ENCODE measurements around the gene ELK3. TPM values are rescaled to one million over a fixed set of nuclear protein-coding genes. Genes with fewer than 3 reads are reported as not detected.

Gene ELK3
- polyA plus RNA-seq, 1 of the 3 experiments (the other 2 are of a cell fraction): 33.8 TPM

DNA sequence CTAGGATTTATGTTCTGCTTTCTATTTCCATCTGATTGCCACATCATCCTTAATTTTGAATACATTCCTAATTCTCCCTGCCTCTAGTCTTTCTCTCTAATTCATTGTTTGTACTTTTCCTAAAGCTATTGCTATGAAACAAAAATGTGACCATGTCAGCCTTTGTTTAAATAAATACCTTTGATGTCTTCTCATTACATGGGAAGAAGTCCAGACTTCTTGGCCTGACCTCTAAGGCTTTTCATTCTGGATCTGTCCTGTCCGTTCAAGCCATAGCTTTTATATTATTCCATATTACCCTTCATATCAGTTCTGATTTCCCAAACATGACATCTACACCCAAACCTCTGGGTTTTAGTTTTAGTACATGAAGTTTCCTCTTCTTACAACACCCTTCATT lies 114.7 kb downstream of the ELK3 start:
- no peak overlapping the region for H2AFZ ChIP-seq (ENCODE audit: low read depth)
- H4K20me1 ChIP-seq (ENCODE audit: insufficient read depth): no peaks in the 10 kb centered on the region
- H3K79me2 ChIP-seq (ENCODE audit: insufficient read depth): peaks cover 92% of the 10 kb centered on the region
- H3F3A ChIP-seq (replicated peaks; ENCODE audit: insufficient read depth): peaks cover 21% of the 10 kb centered on the region
- no peak overlapping the region for H3K4me3 ChIP-seq (ENCODE audit: low read depth in 2 of 2, low read length in 1 of 2)
- H3K4me1 ChIP-seq (ENCODE audit: control insufficient read depth in 1 of 2, insufficient read depth in 2 of 2, low read depth in 1 of 2, low read length in 1 of 2): no peaks in the 10 kb centered on the region; a peak in 1 of 4 replicates
- ChIA-PET CTCF (no interaction called here), POLR2A (no interaction called here)
- no peak overlapping the region for H3K4me2 ChIP-seq
- no peak overlapping the region for H3K27ac ChIP-seq (ENCODE audit: low read depth in 2 of 2, low read length in 1 of 2)
- WGBS (ENCODE audit: low lambda C conversion rate): 72% methylated on average over 1 of the region's 1 CpG
- no peak for TF ChIP-seq POLR2AphosphoS5 (IDR thresholded peaks at IDR 0.05; ENCODE audit: low read depth, low read length)
- no peak for TF ChIP-seq FOXJ3 (CRISPR knock-in tag; IDR thresholded peaks at IDR 0.05)
- no peak for TF ChIP-seq TEAD4 (IDR thresholded peaks at IDR 0.05; ENCODE audit: borderline replicate concordance, insufficient read depth)
- TF ChIP-seq YY1 (IDR thresholded peaks at IDR 0.05; ENCODE audit: low read depth): no peak
- TF ChIP-seq, protein P1, sequence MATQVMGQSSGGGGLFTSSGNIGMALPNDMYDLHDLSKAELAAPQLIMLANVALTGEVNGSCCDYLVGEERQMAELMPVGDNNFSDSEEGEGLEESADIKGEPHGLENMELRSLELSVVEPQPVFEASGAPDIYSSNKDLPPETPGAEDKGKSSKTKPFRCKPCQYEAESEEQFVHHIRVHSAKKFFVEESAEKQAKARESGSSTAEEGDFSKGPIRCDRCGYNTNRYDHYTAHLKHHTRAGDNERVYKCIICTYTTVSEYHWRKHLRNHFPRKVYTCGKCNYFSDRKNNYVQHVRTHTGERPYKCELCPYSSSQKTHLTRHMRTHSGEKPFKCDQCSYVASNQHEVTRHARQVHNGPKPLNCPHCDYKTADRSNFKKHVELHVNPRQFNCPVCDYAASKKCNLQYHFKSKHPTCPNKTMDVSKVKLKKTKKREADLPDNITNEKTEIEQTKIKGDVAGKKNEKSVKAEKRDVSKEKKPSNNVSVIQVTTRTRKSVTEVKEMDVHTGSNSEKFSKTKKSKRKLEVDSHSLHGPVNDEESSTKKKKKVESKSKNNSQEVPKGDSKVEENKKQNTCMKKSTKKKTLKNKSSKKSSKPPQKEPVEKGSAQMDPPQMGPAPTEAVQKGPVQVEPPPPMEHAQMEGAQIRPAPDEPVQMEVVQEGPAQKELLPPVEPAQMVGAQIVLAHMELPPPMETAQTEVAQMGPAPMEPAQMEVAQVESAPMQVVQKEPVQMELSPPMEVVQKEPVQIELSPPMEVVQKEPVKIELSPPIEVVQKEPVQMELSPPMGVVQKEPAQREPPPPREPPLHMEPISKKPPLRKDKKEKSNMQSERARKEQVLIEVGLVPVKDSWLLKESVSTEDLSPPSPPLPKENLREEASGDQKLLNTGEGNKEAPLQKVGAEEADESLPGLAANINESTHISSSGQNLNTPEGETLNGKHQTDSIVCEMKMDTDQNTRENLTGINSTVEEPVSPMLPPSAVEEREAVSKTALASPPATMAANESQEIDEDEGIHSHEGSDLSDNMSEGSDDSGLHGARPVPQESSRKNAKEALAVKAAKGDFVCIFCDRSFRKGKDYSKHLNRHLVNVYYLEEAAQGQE (IDR thresholded peaks at IDR 0.05; ENCODE audit: low read depth, low read length): no peak
- no peak for TF ChIP-seq MAX (IDR thresholded peaks at IDR 0.05; ENCODE audit: low read depth)
- TF ChIP-seq GABPA (IDR thresholded peaks at IDR 0.05; ENCODE audit: low read depth): no peak
- TF ChIP-seq NFIC (IDR thresholded peaks at IDR 0.05; ENCODE audit: borderline replicate concordance): no peak
- TF ChIP-seq RXRA (IDR thresholded peaks at IDR 0.05; ENCODE audit: borderline replicate concordance, low read depth): no peak
- no peak for TF ChIP-seq RAD21 (IDR thresholded peaks at IDR 0.05; ENCODE audit: low read length)
- no peak for TF ChIP-seq MXI1 (IDR thresholded peaks at IDR 0.05; ENCODE audit: low read depth, low read length)
- no peak for TF ChIP-seq FOSL2 (IDR thresholded peaks at IDR 0.05; ENCODE audit: borderline replicate concordance, low read depth)
- TF ChIP-seq EP300 (IDR thresholded peaks at IDR 0.05; ENCODE audit: borderline replicate concordance in 1 of 2, low read depth in 1 of 2, low read length in 1 of 2): no peak
- TF ChIP-seq RFX5 (IDR thresholded peaks at IDR 0.05; ENCODE audit: low read length): no peak
- TF ChIP-seq IRF3 (IDR thresholded peaks at IDR 0.05; ENCODE audit: low read depth, low read length): no peak
- no peak for TF ChIP-seq GATA2 (CRISPR knock-in tag; IDR thresholded peaks at IDR 0.05)
- DNase-seq: no peak
- H3K9me3 ChIP-seq: no peaks in the 10 kb centered on the region
- H3K9me2 ChIP-seq: no peaks in the 10 kb centered on the region
- no peak overlapping the region for H3K9ac ChIP-seq
- H3K36me3 ChIP-seq (replicated peaks in 1 of 2; ENCODE audit: control insufficient read depth in 1 of 2, insufficient read depth in 2 of 2, low read length in 1 of 2): peaks cover 26 to 74% of the 10 kb centered on the region in 2 experiments
- no peaks in the 10 kb centered on the region for H3K27me3 ChIP-seq (ENCODE audit: insufficient read depth)

All from SK-N-SH (cell line).